Subcutaneous adipose tissue (tissue), 4 donors: ENCODE results near the gene TSC1. TPM values are rescaled to one million over a fixed set of nuclear protein-coding genes. Genes with fewer than 3 reads are reported as not detected.

Experiments
- total RNA-seq, 4 donors: library from RNA; depleted of rRNA; stranded (reverse); fragments of >200 nt; gene quantifications; one replicate each; pipeline ENCODE4 v1.1.0, GENCODE V29; 2016
- TF ChIP-seq, protein P1 (sequence below): fragments of 450-650 bp; IDR thresholded peaks from one replicate; pipeline ENCODE4 v1.5.1; 2016; ENCODE audit warnings: low read depth, mild to moderate bottlenecking, control low read depth, antibody characterized with exemption, moderate library complexity

The TSC1 gene
- total RNA-seq, 4 donors from 2014 or later, result 43.4 to 63.1 (median 51.4) TPM

DNA sequence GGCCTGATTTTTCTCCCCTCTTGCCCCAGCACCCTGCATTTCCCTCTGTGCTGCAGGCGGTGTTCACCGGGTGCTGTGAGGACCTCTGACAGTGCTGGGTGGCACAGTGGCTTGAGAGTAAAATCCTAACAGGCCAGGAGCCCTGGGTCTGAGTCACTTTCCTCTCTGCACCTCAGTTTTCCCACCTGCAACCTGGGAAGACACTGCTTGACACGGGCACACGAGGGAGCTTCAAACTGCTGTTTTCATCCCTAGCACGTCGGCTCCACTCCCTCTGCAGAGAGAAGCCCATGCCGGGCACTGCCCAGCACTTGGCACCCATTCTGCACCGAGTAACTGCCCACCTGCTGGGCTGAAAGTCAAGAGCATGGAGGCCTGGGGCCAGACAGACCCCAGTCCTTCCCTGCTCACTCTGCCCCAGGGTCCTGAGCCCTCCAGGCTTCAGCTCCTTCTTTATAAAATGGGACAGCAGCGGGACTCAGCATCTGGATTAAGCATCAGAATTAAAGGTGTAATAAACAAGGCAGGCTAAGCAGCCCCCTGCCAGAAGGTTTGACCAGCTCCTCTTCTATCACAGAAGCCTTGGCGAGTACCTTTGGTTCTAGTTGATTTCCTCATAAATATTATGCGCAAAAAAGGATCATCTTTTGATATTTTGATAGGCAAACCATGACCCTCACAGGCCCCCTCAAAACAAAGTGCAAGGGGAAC is 39.2 kb upstream of the TSC1 start:
- TF ChIP-seq, protein P1, sequence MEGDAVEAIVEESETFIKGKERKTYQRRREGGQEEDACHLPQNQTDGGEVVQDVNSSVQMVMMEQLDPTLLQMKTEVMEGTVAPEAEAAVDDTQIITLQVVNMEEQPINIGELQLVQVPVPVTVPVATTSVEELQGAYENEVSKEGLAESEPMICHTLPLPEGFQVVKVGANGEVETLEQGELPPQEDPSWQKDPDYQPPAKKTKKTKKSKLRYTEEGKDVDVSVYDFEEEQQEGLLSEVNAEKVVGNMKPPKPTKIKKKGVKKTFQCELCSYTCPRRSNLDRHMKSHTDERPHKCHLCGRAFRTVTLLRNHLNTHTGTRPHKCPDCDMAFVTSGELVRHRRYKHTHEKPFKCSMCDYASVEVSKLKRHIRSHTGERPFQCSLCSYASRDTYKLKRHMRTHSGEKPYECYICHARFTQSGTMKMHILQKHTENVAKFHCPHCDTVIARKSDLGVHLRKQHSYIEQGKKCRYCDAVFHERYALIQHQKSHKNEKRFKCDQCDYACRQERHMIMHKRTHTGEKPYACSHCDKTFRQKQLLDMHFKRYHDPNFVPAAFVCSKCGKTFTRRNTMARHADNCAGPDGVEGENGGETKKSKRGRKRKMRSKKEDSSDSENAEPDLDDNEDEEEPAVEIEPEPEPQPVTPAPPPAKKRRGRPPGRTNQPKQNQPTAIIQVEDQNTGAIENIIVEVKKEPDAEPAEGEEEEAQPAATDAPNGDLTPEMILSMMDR, result no peak

DNA sequence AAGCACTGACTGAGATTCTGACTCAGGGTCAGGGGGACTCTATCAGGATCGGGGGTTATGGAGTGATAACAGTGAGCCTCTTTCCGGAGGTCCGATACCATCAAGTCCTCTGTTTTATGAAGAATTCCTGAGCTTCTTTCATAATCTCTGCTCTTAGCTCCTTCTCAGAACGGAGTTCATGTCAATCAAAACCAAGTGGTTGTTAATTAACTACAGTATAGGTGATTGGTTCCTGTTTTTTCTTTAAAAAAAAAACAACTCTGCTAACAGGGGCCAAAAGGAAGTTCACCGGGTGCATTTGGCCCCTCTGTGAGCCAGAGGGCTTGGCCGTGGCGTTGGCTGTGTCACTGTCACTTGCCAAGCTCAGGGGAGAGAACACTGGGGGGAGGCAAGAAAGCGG is 38.0 kb upstream of the TSC1 start:
- TF ChIP-seq, protein P1, result no peak

DNA sequence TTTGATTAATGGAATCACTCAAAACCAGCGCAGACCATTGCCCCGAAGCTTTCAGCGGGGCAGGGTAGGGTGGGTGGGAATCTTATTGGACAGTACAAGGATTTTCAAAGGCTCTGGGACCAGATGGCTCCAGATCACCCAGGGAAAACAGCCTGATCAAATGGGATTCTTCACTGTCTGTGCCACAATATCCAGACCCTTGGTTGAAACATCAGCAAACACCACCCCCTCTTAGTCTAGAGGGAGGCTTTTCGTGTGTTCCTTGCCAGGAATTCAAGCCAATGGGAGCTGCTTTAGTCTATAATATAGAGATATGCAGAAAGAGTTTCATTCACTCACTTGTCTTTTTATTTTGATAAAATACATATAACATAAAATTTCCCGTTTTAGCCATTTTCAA is 35.7 kb upstream of the TSC1 start:
- TF ChIP-seq, protein P1, result no peak

DNA sequence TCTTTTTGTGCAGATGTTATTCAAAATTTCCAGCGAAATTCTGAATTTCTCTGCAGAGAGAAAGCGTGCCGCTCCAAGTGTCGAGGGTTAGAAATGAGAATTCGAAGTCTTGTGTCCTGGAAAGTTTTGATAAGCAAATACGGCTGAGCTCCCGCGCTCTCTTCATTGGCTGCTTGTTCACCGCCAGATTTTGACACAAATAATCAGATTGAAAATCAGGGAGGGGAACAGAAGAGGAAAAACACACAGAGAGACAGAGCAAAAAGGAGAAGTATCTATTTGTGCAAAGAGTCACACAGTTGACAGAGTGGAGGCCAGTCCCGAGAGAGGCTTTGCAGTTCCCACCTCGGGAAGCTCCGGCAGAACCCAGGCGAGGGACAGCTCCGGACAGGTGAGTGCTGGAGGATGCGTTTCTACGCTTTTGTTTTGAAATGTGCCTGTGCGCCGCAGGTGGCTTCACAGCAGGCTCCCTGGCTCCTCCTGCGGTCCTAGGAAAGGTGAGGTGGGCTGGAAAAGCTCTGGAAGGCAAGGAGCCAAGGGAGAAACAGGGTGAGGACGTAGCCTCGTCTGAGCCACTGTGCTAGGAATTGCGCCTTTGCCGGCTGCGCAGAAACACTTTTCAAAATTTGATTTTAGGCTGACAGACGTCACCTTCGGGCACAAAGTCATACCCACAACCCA is 34.2 kb upstream of the TSC1 start, which contains the start of gene GFI1B:
GFI1B (plus strand) TSS at position 244 of the 681 bp plus-strand sequence. CDS start 7,985 bp downstream, outside the sequence.
- TF ChIP-seq, protein P1, result no peak

DNA sequence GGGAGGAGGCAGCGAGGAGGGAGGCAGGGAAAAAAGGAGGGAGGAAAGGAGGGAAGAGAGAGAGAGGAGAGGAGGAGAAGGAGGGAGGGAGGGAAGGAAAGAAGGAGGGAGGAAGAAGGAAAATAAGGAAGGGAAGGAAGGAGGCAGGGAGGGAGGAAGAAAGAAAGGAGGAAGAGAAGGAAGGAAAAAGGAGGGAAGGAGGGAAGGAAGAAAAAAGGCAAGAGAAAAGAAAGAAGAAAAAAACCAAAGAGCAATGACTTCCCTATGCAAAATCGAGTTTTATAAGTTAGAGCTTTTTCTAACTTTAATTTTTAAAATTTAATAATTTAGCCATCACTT is 33.7 kb upstream of the TSC1 start:
- TF ChIP-seq, protein P1, result no peak

DNA sequence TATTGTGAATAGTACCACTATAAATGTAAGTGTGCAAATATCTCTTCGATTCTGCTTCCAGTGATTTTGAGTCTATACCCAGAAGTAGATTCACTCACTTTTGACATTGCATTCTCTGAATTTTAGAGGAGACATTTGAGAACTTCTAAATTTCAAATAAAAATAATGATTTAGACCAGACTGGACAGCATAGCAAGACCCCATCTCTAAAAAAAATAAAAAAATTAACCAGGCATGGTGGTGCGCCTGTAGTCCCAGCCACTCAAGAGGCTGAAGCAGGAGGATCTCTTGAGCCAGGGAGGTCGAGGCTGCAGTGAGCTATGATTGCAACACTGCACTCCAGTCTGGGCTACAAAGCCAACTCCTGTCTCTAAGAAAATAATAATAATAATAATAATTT is 32.2 kb upstream of the TSC1 start:
- TF ChIP-seq, protein P1, result no peak

DNA sequence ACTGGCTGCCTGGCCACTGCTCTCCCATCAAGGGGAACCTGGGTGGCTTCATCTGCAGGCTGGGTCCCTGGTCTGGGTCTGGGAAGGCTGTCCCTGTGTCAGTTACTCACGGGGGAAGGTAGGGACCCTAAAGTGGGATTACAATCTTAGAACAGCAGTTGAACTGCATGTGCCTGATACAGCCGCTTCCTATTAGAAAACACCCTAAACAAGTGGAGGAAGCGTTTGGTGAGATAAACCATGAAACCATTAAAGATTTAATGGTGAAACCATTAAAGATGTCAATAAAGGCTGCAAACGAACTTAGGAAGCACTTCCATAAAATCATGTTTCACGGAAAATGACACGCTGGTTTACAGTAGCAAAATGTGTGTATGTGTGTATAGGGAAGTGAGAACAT is 31.5 kb upstream of the TSC1 start:
- TF ChIP-seq, protein P1, result no peak
